ENCODE data around the gene SRGAP1.

DNA sequence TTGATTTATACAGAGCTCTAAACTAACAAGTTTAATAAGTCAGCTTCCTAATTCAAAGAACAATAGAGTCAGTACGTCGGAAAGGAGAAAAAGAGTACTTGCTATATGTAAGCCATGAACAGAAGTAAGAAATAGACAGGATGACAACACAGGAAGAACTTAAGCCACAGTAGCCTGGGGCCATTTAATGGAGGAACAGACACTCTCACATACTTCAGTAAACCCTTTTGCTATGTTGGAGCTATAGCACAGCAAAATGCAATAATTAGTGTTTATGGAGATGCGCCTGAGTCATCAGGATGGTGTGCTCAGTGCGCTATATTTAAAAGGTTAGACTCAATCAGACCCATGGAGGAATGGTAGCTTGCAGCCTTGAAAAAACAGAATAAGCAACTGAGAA lies 61.0 kb downstream of the SRGAP1 start:
- TF ChIP-seq RAD21 (conservative IDR thresholded peaks at IDR 0.05), result no peak
- TF ChIP-seq, protein P1, sequence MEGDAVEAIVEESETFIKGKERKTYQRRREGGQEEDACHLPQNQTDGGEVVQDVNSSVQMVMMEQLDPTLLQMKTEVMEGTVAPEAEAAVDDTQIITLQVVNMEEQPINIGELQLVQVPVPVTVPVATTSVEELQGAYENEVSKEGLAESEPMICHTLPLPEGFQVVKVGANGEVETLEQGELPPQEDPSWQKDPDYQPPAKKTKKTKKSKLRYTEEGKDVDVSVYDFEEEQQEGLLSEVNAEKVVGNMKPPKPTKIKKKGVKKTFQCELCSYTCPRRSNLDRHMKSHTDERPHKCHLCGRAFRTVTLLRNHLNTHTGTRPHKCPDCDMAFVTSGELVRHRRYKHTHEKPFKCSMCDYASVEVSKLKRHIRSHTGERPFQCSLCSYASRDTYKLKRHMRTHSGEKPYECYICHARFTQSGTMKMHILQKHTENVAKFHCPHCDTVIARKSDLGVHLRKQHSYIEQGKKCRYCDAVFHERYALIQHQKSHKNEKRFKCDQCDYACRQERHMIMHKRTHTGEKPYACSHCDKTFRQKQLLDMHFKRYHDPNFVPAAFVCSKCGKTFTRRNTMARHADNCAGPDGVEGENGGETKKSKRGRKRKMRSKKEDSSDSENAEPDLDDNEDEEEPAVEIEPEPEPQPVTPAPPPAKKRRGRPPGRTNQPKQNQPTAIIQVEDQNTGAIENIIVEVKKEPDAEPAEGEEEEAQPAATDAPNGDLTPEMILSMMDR (IDR thresholded peaks at IDR 0.05; ENCODE audit: poor library complexity, severe bottlenecking), result no peak
- TF ChIP-seq SMC3 (conservative IDR thresholded peaks at IDR 0.05; ENCODE audit: poor library complexity), result no peak
- TF ChIP-seq TAF1 (IDR thresholded peaks at IDR 0.05; ENCODE audit: low read depth), result no peak

Measured in neural cell (in vitro differentiated cells).